Uterus (tissue), 4 donors: Measurements from ENCODE around the gene ANKRD29. TPM values are rescaled to one million over a fixed set of nuclear protein-coding genes. Genes with fewer than 3 reads are reported as not detected.

Source experiments
- DNase-seq, 2 donors: peaks; one replicate each; pipeline ENCODE4 v3.0.0-alpha.2; 2019 to 2020
- H3K27ac ChIP-seq, 2 donors: fragments of 200-600 bp; sonication (generic); 1 replicate in 1 of 2; 2 replicates in 1 of 2; pipeline ENCODE4 v1.5.1; 2016 to 2018
- H3K27me3 ChIP-seq, 2 donors: fragments of 200-600 bp; sonication (generic); one replicate each; pipeline ENCODE4 v1.5.1; 2018 to 2019; ENCODE audit warnings: control low read depth in 1 of 2
- H3K36me3 ChIP-seq, 2 donors: fragments of 200-600 bp; sonication (generic); one replicate each; pipeline ENCODE4 v1.5.1; 2019; ENCODE audit warnings: control low read depth in 1 of 2
- H3K4me1 ChIP-seq, 2 donors: fragments of 200-600 bp; sonication (generic); one replicate each; pipeline ENCODE4 v1.5.1; 2018 to 2019; ENCODE audit warnings: control low read depth in 1 of 2
- H3K4me3 ChIP-seq, 2 donors: fragments of 200-600 bp; sonication (generic); 1 replicate in 1 of 2; 2 replicates in 1 of 2; pipeline ENCODE4 v1.5.1; 2018 to 2019; ENCODE audit warnings: mild to moderate bottlenecking in 1 of 2
- H3K9me3 ChIP-seq, 2 donors: fragments of 200-600 bp; sonication (generic); one replicate each; pipeline ENCODE4 v1.5.1; 2019; ENCODE audit warnings: control low read depth in 1 of 2
- POLR2A ChIP-seq, 2 donors: fragments of 450-650 bp; IDR thresholded peaks; one replicate each; pipeline ENCODE4 v1.6.1; 2016; ENCODE audit warnings: antibody characterized with exemption in 2 of 2, mild to moderate bottlenecking in 1 of 2, moderate library complexity in 1 of 2
- intact Hi-C: fragments of 100-400 bp; cut with DNase I; formaldehyde crosslinking; loops from one replicate; pipeline ENCODE4 v1.15.1; 2023; ENCODE audit warnings: low total_unique reads
- total RNA-seq, 4 donors: library from RNA; depleted of rRNA in 3 of 4; stranded (reverse); fragments of >200 nt in 3 of 4; gene quantifications; one replicate each; pipeline versions ENCODE4 v1.1.0 to v1.2.4, GENCODE V29; 2014 to 2023
- TF ChIP-seq, protein P1 (sequence below), 4 experiments: fragments of 200-600 bp in 2 of 4; fragments of 450-650 bp in 2 of 4; sonication (generic) in 2 of 4; IDR thresholded peaks; one replicate each; pipeline ENCODE4 v1.5.1; 2016 to 2019; ENCODE audit warnings: antibody characterized with exemption in 4 of 4, mild to moderate bottlenecking in 2 of 4, moderate library complexity in 1 of 4
- donor health status: DM: yes; HTN: yes; CAD: no.

The ANKRD29 gene
- total RNA-seq, 4 donors from 2014 or later: 10.8 to 33.4 (median 15.9) TPM

DNA sequence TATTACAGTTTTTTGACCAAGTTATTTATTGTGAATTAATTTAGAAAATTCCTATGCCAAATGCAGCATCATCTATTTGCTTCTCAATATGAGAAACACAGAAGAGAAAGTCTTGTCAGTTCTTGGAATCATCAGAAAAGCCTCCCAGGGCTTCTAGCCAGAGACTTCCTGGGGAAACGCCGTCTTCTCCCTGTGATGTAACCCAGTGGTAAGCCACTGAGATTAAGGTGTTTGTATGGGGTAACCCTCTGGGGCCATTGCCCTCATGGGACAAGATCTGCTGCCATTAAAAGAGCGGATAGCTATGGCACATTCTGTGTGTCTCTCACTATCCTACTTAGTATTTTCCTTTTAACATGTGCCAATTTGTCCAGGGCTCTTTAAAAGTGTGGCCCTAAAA, 28.0 kb downstream of the ANKRD29 start:
- H3K27me3 ChIP-seq: no peaks in the 10 kb centered on the region
- TF ChIP-seq POLR2A (IDR thresholded peaks at IDR 0.05): no peak
- TF ChIP-seq, protein P1, sequence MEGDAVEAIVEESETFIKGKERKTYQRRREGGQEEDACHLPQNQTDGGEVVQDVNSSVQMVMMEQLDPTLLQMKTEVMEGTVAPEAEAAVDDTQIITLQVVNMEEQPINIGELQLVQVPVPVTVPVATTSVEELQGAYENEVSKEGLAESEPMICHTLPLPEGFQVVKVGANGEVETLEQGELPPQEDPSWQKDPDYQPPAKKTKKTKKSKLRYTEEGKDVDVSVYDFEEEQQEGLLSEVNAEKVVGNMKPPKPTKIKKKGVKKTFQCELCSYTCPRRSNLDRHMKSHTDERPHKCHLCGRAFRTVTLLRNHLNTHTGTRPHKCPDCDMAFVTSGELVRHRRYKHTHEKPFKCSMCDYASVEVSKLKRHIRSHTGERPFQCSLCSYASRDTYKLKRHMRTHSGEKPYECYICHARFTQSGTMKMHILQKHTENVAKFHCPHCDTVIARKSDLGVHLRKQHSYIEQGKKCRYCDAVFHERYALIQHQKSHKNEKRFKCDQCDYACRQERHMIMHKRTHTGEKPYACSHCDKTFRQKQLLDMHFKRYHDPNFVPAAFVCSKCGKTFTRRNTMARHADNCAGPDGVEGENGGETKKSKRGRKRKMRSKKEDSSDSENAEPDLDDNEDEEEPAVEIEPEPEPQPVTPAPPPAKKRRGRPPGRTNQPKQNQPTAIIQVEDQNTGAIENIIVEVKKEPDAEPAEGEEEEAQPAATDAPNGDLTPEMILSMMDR (IDR thresholded peaks at IDR 0.05): no peak

DNA sequence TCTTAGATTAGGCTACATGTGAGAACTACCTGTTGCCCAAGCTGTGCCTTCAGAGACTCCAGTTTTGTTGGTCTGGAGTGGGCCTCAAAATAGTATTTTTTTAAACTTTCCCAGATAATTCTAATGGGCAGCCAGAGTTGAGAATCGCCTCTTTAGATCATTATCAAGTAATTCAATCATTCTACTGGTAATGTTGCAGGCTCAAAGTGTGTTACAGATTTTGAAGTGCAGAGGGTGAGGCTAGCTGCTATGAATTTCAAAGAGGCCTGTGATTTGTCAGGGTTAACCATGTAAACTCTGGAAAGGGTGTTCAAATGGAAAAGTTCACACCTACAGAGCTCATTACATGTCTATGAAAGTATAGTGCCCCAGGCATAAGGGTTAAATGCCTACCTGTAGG, 30.1 kb downstream of the ANKRD29 start:
- Histone ChIP-seq H3K27me3 (no peaks in the 10 kb centered on the region), H3K27ac (no peak overlapping the region), H3K36me3 (no peaks in the 10 kb centered on the region), H3K4me1 (no peaks in the 10 kb centered on the region), H3K9me3 (no peaks in the 10 kb centered on the region), H3K4me3 (no peak overlapping the region)
- no peak for TF ChIP-seq POLR2A (IDR thresholded peaks at IDR 0.05)
- TF ChIP-seq, protein P1 (IDR thresholded peaks at IDR 0.05): no peak
- DNase-seq: no peak
- intact Hi-C loops: no loop called here

More for the DNA sequence above, 28.0 kb downstream of the ANKRD29 start:
- no peaks in the 10 kb centered on the region for H3K4me1 ChIP-seq
- DNase-seq: no peak
- intact Hi-C loops: no loop called here
- no peaks in the 10 kb centered on the region for H3K36me3 ChIP-seq
- no peak overlapping the region for H3K4me3 ChIP-seq
- no peak overlapping the region for H3K27ac ChIP-seq
- H3K9me3 ChIP-seq: no peaks in the 10 kb centered on the region

DNA sequence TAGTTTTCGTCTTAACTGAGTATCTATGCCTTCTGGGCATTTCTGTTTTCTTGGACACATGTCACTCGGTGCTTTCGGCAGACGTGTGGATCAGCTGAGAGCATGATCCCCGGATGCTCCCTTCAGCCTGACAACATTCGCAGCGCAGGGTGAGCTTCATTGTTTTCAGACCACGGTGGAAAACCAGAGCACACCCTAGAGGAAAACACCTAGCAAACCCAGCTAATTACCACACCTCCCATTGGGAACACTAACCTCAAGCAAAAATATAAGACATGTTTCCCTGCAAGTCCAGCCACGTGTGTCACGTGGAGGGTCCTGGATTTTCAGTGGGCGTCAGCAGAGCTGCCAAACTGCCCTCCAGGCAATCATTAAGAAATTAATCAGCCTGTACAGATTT, 31.0 kb downstream of the ANKRD29 start:
- H3K27ac ChIP-seq: no peak overlapping the region
- no peaks in the 10 kb centered on the region for H3K9me3 ChIP-seq
- intact Hi-C loops: no loop called here
- no peak overlapping the region for H3K4me3 ChIP-seq
- TF ChIP-seq, protein P1 (IDR thresholded peaks at IDR 0.05): no peak
- TF ChIP-seq POLR2A (IDR thresholded peaks at IDR 0.05): no peak
- DNase-seq: no peak
- H3K27me3 ChIP-seq: no peaks in the 10 kb centered on the region
- H3K36me3 ChIP-seq: no peaks in the 10 kb centered on the region
- H3K4me1 ChIP-seq: no peaks in the 10 kb centered on the region

DNA sequence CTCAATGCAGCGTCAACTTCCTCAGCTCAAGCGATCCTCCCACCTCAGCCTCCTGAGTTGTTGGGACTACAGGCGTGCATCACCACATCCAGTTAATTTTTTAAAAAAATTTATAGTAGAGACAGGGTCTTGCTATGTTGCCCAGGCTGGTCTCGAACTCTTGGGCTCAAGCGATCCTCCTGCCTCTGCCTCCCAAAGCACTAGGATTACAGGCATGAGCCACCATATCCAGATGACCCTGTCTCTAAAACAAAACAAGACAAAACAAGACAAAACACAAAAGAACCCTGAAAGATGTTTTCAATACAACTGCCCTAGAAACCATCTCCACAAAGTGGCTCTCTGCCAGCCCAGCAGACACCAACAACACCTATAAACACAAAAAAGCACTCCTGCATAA, 31.4 kb downstream of the ANKRD29 start:
- Histone ChIP-seq H3K9me3 (no peaks in the 10 kb centered on the region), H3K4me3 (no peak overlapping the region), H3K27ac (no peak overlapping the region), H3K27me3 (no peaks in the 10 kb centered on the region), H3K4me1 (no peaks in the 10 kb centered on the region), H3K36me3 (no peaks in the 10 kb centered on the region)
- DNase-seq: no peak
- intact Hi-C loops: no loop called here
- TF ChIP-seq, protein P1 (IDR thresholded peaks at IDR 0.05): no peak
- TF ChIP-seq POLR2A (IDR thresholded peaks at IDR 0.05): no peak

DNA sequence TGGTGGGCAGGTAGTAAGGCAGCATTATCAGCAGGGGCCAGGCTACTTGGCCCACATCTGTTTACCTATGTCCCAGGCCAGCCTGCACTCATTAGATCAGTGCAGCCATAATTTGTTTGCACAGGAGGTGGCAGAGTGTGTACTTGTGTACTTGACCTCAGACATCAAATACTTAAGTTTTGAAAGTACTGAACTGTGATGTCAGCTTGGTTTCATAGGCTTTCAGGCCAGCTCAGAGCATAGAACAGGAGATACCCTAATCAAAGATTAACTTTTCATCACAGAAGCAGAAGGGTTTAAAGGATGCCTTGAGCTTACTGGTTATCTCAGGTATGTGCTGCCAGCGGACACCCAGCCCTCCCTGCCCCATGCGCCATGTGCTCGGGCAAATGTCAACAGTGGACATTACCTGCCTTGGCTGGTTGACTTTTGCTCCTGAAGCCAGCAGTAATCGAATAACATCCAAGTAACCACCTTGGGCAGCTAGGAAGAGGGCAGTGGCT, 33.2 kb downstream of the ANKRD29 start:
- TF ChIP-seq, protein P1 (IDR thresholded peaks at IDR 0.05): no peak
- TF ChIP-seq POLR2A (IDR thresholded peaks at IDR 0.05): no peak
- Histone ChIP-seq H3K27me3 (no peaks in the 10 kb centered on the region), H3K36me3 (no peaks in the 10 kb centered on the region), H3K27ac (no peak overlapping the region), H3K4me1 (no peaks in the 10 kb centered on the region), H3K9me3 (no peaks in the 10 kb centered on the region), H3K4me3 (no peak overlapping the region)
- intact Hi-C loops: loop anchor here (10.0 kb wide), 1 partner anchor 185 kb away; no protein-coding TSS in a partner anchor
- DNase-seq: no peak
